ENCODE measurements around the gene KCTD21.

KCTD21 gene

DNA sequence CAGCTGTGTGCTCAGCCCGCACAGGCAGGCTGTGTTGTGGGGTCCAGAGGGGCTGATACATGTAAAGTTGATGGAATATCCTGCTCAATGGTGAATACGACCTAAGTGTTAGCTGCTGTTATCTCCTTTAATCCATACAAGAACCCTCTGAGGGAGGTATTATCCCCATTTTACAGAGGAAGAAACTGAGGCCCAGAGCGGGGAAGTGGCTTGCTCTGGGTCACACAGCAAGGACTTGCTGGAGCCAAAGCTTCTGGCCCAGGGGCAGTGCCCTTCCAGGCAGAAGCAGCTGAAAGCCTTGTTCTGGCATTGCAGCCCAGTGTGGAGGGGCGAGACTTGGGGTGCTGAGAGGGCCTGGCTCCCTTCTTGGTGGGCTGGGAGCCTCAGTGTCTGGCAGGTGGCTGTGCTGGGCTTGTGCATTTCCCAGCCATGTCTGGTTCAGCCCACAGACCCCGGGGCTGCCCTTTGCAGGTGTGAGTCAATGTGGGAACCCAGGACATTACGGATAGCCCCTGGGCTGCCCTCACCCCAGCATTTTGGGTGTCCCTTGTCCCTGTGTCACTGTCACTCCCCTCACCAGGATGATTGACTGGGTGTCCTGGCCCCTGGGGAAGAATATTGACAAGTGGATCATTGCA, 10.7 kb upstream of the KCTD21 start:
- Histone ChIP-seq H3K36me3 (ENCODE audit: low read length) (no peaks in the 10 kb centered on the region), H3K9ac (ENCODE audit: low read length) (no peak overlapping the region), H3K4me3 (ENCODE audit: insufficient read depth, low read length, poor library complexity, severe bottlenecking) (no peak overlapping the region), H3K27ac (ENCODE audit: low read depth, low read length) (no peak overlapping the region), H3K9me2 (replicated peaks; ENCODE audit: insufficient read depth, low read length) (no peaks in the 10 kb centered on the region), H4K20me1 (ENCODE audit: low read depth, low read length) (no peaks in the 10 kb centered on the region), H3F3A (ENCODE audit: insufficient read depth) (no peaks in the 10 kb centered on the region), H2AFZ (ENCODE audit: low read depth, low read length, severe bottlenecking) (no peak overlapping the region), H3K27me3 (ENCODE audit: low read length) (no peaks in the 10 kb centered on the region), H3K79me2 (ENCODE audit: insufficient read depth, low read length) (no peaks in the 10 kb centered on the region), H3K4me2 (ENCODE audit: low read depth, low read length, poor library complexity, severe bottlenecking) (no peak overlapping the region), H3K9me3 (ENCODE audit: insufficient read depth, low read length) (no peaks in the 10 kb centered on the region)
- TF ChIP-seq, protein P1, sequence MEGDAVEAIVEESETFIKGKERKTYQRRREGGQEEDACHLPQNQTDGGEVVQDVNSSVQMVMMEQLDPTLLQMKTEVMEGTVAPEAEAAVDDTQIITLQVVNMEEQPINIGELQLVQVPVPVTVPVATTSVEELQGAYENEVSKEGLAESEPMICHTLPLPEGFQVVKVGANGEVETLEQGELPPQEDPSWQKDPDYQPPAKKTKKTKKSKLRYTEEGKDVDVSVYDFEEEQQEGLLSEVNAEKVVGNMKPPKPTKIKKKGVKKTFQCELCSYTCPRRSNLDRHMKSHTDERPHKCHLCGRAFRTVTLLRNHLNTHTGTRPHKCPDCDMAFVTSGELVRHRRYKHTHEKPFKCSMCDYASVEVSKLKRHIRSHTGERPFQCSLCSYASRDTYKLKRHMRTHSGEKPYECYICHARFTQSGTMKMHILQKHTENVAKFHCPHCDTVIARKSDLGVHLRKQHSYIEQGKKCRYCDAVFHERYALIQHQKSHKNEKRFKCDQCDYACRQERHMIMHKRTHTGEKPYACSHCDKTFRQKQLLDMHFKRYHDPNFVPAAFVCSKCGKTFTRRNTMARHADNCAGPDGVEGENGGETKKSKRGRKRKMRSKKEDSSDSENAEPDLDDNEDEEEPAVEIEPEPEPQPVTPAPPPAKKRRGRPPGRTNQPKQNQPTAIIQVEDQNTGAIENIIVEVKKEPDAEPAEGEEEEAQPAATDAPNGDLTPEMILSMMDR (IDR thresholded peaks at IDR 0.05; ENCODE audit: insufficient read depth, low read length, poor library complexity, severe bottlenecking): no peak
- no peak for TF ChIP-seq EZH2phosphoT487 (conservative IDR thresholded peaks at IDR 0.05; ENCODE audit: low read length)

DNA sequence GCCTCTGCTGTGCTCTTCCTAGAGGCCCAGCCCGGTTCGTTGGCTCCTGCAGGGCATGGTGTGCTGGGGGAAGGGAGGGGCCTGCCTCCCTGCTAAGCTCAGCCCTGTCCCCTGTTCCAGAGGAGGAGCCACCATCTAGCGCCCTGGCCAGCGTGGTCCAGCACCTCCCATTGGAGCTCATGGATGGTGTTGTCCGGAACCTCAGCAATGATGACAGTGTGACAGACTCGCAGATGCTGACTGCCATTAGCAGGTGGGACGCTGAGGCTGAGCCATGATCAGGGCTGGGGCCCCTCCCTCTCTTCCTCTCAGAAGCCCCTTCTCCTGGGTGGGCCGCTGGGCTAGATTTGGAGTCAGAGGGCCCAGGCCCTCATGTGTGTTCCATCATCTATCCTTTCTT, 9.4 kb upstream of the KCTD21 start:
- H3K9me3 ChIP-seq (ENCODE audit: insufficient read depth, low read length): no peaks in the 10 kb centered on the region
- no peak overlapping the region for H3K4me3 ChIP-seq (ENCODE audit: insufficient read depth, low read length, poor library complexity, severe bottlenecking)
- no peaks in the 10 kb centered on the region for H4K20me1 ChIP-seq (ENCODE audit: low read depth, low read length)
- no peaks in the 10 kb centered on the region for H3K79me2 ChIP-seq (ENCODE audit: insufficient read depth, low read length)
- no peaks in the 10 kb centered on the region for H3F3A ChIP-seq (ENCODE audit: insufficient read depth)
- no peaks in the 10 kb centered on the region for H3K27me3 ChIP-seq (ENCODE audit: low read length)
- H2AFZ ChIP-seq (ENCODE audit: low read depth, low read length, severe bottlenecking): no peak overlapping the region
- no peak overlapping the region for H3K9ac ChIP-seq (ENCODE audit: low read length)
- no peak overlapping the region for H3K27ac ChIP-seq (ENCODE audit: low read depth, low read length)
- H3K4me2 ChIP-seq (ENCODE audit: low read depth, low read length, poor library complexity, severe bottlenecking): no peak overlapping the region
- H3K36me3 ChIP-seq (ENCODE audit: low read length): no peaks in the 10 kb centered on the region
- H3K9me2 ChIP-seq (replicated peaks; ENCODE audit: insufficient read depth, low read length): no peaks in the 10 kb centered on the region
- TF ChIP-seq EZH2phosphoT487 (conservative IDR thresholded peaks at IDR 0.05; ENCODE audit: low read length): no peak
- TF ChIP-seq, protein P1 (IDR thresholded peaks at IDR 0.05; ENCODE audit: insufficient read depth, low read length, poor library complexity, severe bottlenecking): no peak

DNA sequence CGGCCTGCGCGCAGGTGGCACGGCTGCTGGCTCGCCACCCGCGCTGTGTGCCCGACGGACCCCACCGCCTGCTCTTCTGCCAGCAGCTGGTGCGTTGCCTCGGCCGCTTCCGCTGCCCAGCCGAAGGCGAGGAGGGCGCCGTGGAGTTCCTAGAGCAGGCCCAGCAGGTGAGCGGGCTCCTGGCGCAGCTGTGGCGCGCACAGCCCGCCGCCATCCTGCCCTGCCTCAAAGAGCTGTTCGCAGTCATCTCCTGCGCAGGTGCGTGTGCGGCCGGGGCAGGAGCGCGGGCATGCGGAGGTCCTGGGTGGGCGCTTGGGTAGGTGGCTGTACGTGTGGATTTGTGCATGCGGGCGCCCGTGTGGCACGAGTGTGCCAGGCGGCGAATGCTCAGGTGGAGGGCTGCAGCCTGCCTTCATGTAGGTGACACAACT, 8.2 kb upstream of the KCTD21 start:
- TF ChIP-seq, protein P1 (IDR thresholded peaks at IDR 0.05; ENCODE audit: insufficient read depth, low read length, poor library complexity, severe bottlenecking): no peak
- TF ChIP-seq EZH2phosphoT487 (conservative IDR thresholded peaks at IDR 0.05; ENCODE audit: low read length): no peak
- no peaks in the 10 kb centered on the region for H3K36me3 ChIP-seq (ENCODE audit: low read length)
- H3K4me3 ChIP-seq (ENCODE audit: insufficient read depth, low read length, poor library complexity, severe bottlenecking): no peak overlapping the region
- H3K4me2 ChIP-seq (ENCODE audit: low read depth, low read length, poor library complexity, severe bottlenecking): no peak overlapping the region
- no peaks in the 10 kb centered on the region for H3K9me2 ChIP-seq (replicated peaks; ENCODE audit: insufficient read depth, low read length)
- no peak overlapping the region for H2AFZ ChIP-seq (ENCODE audit: low read depth, low read length, severe bottlenecking)
- no peaks in the 10 kb centered on the region for H3K27me3 ChIP-seq (ENCODE audit: low read length)
- no peak overlapping the region for H3K27ac ChIP-seq (ENCODE audit: low read depth, low read length)
- H3K79me2 ChIP-seq (ENCODE audit: insufficient read depth, low read length): no peaks in the 10 kb centered on the region
- H3K9me3 ChIP-seq (ENCODE audit: insufficient read depth, low read length): no peaks in the 10 kb centered on the region
- no peaks in the 10 kb centered on the region for H3F3A ChIP-seq (ENCODE audit: insufficient read depth)
- no peak overlapping the region for H3K9ac ChIP-seq (ENCODE audit: low read length)
- H4K20me1 ChIP-seq (ENCODE audit: low read depth, low read length): no peaks in the 10 kb centered on the region
